ENCODE results near the gene ZNF511.
A peak's percentile ranks its signal among the peaks of the same experiment; 100 is the strongest.

Gene ZNF511

DNA sequence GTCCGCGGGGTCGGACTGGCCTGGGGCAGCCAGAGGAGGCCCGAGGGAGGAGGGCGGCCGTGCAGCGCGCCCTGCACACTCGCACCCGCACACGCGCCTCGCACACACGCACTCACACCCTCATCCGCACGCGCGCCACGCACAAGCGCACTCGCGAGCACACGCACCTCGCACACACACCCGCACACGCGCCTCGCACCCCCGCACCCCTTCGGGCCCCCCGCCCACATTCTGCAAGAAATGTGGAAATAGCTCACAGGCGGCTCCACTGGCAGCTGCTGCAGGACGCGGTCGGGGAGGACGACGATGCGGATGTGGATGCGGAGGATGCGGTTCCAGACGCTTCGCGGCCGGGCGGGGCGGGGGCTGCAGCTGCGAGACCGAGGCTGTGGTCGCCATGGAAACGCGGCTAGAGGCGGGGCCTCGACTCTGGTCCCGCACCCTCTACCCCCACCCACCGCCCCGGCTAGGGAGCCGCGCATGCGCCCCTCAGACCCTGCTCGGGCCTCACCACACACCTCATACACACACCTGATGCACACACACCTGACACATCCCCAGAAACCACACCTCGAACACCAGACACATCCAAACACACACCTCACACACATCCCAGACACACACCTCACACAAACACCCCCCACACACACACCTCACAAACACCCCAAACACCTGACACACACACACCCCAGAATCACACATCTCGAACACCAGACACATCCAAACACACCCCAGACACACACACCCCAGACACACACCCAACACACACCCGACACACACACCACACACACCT lies 28.1 kb downstream of the ZNF511 start, which contains the start of gene CALY:
Gene CALY (minus strand): TSS at position 320 of the 793 bp plus-strand sequence. CDS start 7,907 bp downstream, outside the sequence.
- DNase-seq, result peak; percentile 42

DNA sequence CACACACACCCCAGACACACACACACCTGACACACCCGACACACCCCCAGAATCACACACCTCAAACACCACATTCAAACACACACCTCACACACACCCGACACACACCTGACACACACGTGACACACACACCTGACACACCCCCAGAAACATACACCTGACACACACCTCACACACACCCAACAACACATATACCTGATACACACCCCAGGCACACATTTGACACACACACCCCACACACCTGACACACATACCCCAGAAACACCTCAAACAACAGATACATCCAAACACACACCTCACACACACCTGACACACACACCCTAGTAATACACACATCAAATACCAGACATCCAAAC lies 28.6 kb downstream of the ZNF511 start:
- no peak for DNase-seq

DNA sequence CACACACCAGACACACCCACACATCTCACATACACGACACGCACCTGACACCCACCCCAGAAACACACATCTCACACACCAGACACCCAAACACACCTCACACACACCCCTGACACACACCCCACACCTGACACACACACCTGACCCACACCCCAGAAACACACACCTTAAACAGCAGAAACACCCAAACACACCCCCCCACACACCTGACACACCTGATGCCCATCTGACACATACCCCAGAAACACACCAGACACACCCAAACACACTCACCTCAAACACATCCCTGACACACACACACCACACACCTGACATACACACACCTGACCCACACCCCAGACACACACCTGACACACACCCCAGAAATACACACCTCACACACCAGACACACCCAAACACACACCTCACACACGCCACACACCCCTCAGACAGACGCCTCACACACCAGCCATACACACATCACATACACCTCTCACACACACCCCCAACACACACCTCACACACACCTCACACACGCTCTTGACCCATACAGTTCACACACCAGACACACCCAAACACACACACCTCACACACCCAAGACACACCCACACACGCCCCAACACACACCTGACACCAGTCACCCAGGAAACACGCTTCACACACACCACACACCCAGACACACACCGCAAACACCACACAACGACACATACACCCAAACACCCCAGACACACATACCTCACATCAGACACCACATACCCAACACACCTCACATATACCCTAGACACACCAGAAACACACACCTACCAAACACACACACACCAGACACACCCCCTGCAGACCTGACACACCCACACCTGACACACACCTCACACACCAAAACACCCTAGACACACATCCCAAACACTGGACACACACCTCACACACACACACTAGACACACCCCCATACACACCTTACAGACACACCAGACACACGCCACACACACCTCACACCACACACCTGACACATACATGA lies 29.7 kb downstream of the ZNF511 start:
- no peak for DNase-seq

DNA sequence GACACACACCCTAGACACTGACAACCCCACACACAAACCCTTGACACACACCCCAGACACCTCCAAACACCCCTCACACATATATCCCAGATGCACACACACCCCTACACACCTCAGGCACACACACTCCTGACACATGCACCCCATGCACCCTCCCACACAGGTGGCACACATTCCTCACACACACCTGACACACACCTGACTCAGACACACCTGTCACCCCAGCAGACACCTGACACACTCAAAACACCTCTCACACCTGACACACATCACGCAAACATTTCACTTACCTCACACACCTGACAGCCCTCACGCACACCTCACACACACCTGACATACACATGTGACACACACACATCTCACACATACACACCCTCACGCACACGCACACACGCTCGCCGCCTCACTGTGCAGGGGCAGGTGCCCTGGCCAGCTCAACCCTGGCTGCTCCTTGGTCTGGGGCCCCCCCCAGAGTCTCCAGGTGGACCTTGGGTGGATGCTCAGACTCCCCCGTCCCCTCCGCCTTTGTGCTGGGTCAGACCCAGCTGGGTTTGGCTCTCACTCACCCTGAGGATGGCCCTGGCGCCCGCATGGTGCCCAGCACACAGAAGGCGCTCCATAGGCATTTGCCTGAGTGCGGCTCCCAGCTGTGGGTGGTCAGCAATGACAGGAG lies 31.1 kb downstream of the ZNF511 start:
- DNase-seq, result no peak

DNA sequence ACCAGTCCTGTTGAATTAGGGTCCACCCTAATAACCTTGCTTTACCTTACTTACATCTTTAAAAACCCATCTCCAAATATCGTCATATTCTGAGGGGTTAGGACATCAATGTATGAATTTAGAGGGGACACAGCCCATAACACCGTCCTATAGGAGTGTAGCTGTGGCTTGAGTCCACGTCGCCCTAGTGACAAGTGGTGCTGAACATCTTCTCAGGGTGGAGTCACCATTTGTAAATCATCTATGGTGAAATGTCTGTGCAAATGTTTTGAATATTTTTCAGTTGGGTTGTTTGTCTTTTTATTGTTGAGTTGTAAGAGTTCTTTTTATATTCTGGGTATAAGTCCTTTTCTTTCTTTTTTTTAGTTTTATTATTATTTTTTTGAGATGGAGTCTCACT lies 33.3 kb downstream of the ZNF511 start:
- DNase-seq, result no peak

DNA sequence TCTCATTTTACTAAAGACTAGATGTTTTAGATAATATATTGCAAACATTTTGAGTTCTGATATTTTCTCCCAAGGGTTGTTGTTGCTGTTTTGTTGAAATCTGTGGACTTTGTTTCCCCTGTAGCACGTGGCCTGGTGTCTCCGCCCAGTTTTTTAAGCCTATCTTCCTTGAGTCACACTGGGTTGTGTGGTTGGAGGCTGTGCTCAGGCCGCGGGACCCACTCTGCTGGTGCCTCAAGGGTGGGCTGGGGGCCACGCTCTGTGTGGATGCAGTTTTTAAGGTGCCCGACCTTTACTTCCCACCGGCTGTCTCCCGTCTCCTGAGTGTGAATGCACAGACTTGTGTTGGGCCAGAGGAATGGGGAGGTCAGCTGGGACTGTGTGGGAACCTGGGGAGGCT lies 34.2 kb downstream of the ZNF511 start:
- DNase-seq, result no peak

DNA sequence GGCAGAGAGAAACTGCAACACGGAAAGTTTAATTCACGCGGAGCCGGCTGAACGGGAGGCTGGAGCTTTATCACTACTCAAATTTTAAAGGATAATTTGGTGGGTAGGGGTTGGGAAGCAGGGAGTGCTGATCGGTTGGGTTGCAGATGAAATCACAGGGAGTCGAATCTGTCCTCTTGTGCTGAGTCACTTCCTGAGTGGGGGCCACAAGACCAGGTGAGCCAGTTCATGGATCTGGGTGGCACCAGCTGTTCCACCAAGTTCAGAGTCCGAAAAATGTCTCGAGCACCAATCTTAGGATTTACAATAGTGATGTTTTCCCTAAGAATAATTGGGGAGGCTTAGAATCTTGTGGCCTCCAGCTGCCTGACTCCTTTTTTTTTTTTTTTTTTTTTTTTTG lies 34.8 kb downstream of the ZNF511 start:
- no peak for DNase-seq

DNA sequence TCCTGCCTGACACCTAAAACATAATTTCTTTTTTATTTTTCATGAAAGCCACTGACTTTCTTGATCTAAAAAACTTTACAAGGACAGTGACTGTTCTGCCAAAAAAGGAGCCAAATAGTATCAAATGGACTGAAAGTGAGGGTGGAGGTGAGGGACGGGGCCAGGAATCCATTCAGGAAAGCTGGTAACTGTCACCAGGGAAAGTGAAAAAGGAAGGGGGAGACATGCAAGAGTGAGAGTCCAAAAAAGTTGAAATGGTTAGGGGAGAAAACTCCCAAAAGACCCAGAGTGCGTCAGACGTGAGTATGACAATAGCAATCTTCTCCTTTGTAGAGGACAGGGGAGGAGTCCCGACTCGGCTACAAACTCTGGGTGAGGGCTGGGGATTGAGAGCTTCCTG lies 35.5 kb downstream of the ZNF511 start:
- no peak for DNase-seq

DNA sequence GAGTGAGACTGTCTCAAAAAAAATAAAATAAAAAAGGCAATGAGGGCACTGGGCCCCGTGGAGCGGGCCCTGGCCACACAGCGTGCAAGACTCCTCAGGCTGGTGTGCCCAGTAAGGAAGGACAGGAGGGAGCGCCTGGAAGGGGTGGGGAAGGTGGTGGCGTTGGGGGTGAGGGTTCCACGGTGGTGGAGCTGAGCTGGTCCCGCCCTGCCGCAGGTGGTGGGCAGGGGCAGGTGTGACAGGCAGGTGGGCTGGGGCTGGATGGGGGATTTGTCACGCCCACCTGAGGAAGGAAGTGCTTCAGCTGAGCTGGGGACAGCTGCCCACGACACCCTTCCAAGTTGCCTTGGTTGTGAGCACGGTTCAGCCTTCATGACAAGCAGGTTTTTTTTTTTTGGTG lies 37.7 kb downstream of the ZNF511 start:
- no peak for DNase-seq

DNA sequence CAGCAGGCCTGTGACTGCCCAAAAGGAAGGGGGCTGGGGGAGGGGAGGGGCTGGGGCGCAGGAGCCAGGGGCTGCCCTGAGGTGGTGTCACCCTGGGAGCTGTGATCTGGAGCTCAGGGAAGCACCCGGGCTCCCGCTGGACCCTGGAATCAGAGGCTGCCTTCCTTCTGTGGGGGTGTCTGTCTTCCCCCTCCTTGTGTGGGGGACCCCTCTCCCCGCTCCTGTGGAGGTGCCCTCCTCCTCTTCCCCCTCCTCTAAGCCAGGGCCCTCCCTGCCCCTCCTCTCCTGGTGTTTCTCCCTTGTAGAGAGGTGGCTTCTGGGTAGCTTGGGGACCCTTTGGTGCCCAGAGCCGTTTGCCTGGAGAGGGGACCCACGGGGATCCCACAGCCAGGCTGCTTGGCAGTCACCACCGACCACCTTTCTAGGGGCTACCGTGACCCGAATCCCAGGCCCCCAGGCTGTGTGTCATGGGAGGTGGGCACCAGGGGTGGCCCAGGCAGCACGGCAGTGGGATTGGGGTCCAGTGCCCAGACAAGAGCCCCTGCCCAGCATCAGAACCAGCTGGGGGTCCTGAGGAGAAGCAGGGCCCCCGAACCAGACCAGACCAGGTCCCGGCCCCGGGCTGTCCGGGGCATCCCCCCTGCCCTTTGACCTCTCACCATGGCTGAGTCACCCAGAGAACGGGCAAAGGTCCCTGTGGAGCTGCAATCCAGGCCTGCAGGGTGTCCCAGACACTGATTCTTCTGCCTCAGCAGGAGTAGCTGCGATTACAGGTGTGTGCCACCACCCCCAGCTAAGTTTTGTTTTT lies 39.2 kb downstream of the ZNF511 start:
- DNase-seq, result no peak

DNA sequence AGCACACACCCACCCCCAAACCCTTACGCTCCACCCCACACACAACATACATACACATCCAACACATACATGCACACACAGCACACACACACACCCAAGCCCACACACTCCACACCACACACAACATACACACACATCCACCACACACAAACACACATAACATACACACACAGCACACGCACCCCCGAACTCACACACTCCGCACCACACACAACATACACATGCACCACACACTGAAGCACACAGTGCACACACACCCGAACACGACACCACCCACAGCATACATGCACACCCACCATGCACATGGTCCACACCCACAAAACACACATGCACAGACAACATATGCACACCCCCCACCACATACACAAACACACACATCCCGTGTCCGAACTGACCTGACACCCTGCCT lies 40.5 kb downstream of the ZNF511 start:
- DNase-seq, result no peak

DNA sequence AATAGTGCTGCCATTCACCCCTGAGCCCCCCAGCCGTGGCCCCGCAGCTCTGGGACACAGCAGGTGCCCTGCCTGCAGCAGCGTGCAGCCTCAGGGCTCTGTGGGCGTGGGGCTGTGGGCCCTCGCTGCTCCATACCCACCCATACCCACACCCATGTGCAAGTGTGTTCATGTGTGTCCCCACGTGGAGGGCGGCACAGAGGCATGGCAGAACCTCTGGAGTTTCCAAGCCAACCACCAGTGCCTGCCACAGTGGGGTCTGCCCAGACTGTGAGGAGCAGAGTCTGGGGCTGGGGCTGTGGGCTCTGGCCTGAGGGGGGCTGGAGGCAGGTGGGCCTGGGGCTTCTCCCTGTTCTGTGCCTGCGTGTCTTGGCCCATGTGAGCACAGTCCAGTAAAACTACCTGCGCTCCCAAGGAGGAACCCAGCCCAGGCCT lies 40.9 kb downstream of the ZNF511 start:
- no peak for DNase-seq

DNA sequence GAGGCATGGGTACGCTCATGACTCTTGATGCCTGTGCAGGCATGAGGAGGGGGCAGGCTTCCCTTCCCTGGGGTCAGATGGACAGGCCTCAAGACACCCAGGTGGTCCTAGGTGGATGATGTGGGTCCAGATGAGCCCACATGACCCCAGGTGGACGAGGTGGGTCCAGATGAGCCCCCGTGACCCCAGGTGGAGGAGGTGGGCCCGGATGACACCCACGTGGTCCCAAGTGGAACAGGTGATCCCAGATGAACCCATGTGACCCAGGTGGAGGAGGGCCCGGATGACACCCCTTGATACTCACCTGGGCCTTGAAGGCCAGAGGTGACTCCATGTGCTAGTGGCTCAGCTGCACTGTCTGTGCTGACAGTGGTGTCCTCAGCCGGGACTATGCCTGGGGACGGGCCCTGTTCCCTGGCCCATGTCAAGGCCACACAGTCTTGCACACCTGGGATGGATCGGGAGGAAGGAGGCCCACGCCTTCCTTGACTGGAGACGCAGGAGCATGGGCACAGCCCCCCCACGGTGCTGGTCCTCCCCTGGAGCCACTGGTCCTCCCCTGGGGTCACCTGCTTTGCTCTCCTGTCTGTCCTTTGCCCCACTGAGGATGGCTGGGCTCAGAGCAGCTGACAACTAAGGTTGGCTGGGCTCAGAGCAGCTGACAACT lies 41.7 kb downstream of the ZNF511 start:
- DNase-seq, result no peak

DNA sequence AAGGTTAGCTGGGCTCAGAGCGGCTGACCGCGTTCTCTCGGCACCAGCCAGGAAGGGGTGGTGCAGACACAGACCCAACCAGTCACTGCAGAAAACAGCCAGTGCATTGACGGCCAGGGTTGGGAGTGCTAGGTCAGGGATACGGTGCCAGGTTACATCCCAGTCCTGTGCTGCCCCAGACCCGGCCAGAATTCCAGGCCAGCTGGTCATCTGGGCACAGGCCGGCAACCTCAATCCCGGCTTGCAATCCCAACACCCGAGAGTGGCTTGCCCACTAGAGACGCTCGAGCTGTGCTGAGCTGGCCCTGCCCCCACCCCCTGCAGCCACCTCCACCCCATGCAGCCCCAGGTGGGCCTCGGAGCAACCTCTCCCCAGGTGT lies 42.2 kb downstream of the ZNF511 start:
- no peak for DNase-seq

DNA sequence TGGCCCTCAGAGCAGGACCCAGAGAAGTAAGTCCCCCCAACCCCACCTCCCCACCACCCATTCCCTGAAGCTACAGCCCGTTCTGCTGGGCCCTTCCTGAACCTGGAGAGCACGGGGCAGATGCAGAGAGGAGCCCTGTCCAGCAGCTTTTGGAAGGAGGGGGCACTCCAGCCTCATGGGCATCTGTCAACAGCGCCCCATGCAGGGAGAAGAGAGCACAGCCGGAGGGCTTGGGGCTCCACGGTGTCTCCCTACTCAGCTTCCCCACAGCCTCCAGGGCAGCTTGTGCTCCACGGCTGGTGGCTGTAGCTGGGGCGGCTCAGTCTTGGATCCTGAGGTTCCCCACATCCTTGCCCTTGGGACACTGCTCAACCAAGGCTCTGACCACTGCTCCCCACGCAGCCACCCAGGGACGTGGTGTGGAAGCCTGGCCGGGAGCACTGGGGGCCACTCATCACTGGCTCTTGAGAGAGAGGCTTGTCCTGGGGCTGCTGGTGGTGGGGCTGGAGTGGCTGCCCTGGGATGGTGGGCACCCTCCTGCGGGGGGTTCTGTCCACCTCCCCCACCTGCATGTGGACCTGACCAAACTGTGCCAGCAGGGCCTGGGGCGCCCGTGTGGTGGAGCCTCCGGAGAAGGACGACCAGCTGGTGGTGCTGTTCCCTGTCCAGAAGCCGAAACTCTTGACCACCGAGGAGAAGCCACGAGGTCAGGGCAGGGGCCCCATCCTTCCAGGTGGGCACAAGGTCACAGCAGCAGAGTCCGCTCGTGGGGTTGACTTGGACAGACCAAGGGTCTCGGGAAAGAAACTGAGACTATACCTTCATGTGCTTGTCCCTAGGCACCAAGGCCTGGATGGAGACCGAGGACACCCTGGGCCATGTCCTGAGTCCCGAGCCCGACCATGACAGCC lies 42.9 kb downstream of the ZNF511 start:
- DNase-seq, result no peak

DNA sequence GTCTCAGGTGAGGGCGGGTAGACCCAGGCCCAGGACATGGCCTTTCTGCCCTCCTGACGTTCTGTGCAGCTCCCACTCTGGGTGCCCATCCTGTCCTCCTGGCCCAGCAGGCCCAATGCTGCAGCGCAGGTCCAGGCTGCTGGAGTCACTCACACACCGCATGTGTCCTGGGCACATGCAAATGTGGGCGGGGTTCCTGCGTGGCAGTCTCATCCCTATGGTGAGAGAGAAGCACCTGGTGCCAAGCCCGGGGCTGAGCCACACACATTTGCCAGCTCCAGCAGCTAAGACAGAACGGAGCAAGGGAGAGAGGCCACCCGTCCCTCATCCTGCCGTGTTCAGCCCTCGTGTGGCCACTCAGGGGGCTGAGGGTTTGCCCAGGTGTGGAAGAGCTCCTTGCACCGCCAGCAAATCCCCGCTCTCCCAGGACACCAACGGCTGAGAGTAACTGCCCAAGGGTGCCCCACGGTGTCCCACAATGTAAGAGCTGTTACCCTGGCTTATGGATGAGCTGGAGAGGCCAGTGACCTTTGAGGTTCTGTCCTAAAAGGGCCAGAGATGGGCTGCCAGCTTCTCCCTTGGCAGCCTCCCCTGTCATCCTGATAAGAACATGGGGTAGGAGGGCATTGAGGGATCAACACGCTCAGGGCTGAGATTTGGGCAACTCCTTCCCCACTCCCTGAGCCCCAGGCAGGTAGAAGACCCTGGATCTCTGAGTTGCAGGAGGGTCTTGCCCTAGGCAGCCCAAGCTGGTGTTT lies 44.7 kb downstream of the ZNF511 start:
- DNase-seq, result no peak

DNA sequence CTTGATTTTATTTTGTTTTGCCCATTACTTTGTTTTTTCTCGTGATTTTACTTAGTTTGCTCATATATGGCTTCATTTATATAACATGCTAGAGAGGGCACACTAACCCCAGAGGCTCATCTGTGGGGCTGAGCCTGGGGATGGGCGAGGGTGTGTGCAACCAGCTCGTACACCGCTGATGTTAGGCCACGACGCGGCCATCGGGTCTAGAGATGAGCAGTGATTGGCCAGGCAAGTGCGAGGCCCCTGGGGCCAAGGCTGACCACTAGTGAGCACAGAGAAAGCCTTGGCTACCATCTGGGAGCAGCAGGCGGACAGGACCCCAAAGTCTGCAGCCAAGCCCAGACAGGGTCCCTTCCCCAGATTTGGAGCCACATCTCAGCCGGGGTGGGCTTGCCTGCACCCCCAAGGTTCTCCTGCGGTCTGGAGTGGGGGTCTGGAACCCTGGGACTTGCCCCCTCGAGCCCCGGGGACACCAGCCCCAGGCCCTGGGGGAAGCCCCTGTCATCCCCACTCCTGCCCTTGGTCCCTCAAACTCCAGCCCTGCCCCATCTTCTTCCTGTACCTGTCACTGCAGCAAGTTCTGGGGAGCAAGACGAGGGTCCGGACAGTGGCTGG lies 45.4 kb downstream of the ZNF511 start:
- DNase-seq, result no peak

DNA sequence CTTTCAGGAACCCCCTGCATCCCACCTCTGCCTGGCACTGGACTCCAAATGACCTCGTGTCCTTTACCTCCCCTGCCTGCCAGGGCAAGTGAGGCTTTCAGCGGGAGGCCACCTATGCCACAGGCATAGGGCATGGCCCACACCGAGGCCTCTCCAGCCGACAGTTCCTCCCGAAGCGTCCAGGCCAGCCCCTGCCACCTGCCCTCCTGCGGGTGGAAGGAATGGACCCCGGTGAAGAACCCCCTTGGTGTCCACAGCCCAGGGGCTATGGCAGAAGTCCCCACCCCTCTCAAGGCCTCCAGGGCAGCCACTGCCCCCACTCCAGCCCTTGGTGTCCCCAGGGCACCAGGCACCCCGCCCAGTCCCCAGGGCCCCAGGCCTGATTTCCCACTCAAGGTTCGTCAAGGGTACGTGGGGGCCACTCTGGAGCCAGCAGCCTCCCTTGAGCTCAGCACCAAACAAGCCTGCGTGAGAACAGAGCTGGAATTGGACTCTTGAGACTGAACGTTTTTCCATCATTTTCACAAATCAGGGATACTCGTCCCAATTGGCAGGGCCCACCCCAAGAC lies 46.0 kb downstream of the ZNF511 start:
- DNase-seq, result no peak

DNA sequence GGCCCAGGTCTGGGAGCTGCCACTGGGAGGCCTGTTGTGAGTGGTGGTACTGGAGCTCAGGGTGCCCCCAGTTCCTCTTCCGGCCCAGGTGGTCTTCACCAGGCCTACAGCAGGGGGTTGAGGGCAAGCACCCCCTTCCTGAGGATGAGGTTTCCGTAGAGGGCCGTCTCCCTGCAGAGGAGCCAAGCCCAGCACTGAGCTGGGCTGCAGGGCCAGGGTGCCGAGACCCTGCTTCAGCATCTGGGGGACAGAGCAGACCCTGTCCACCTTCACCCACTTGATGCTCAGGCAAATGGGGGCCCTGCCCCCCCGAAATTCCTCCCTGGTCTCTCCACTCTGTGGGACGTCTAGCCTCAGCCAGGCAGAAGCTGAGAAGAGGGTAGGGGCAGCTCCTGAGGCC lies 46.6 kb downstream of the ZNF511 start:
- DNase-seq, result no peak
